HG02884 (cell line): ENCODE results near the gene MAST1.

Source experiments
- ATAC-seq: cut with Tn5 transposase; IDR thresholded peaks from one replicate; pipeline ENCODE4 v1.9.1; 2021; ENCODE audit warnings: mild to moderate bottlenecking, moderate library complexity; ENCODE audit not compliant: unreplicated experiment

MAST1 gene

GRCh38 chr19:12867120-12868099 lies 29.1 kb downstream of the MAST1 start:
- ATAC-seq = no peak

GRCh38 chr19:12868540-12869112 lies 30.3 kb downstream of the MAST1 start:
- ATAC-seq = no peak

- ATAC-seq = no peak
These were observed 33.4 kb downstream of the MAST1 start for GRCh38 chr19:12871681-12872080.

GRCh38 chr19:12872255-12872654 lies 33.9 kb downstream of the MAST1 start:
- ATAC-seq = no peak

- no peak for ATAC-seq
These were observed 34.9 kb downstream of the MAST1 start for GRCh38 chr19:12872941-12873890.

GRCh38 chr19:12873891-12874745 lies 35.8 kb downstream of the MAST1 start:
- no peak for ATAC-seq

GRCh38 chr19:12875086-12875485 lies 36.8 kb downstream of the MAST1 start:
- ATAC-seq = no peak

- no peak for ATAC-seq
These were observed 42.3 kb downstream of the MAST1 start for GRCh38 chr19:12880551-12881171.

GRCh38 chr19:12881172-12881808 lies 43.0 kb downstream of the MAST1 start, which contains the start of gene DNASE2:
TSS of gene DNASE2 (minus strand) at chr19:12881449. CDS start at chr19:12881375, 74 bp downstream.
- peak; percentile 79 for ATAC-seq

GRCh38 chr19:12882589-12882988 lies 44.3 kb downstream of the MAST1 start:
- ATAC-seq = no peak

GRCh38 chr19:12884202-12884601 lies 45.9 kb downstream of the MAST1 start:
- ATAC-seq = no peak

- ATAC-seq = no peak
These were observed 46.3 kb downstream of the MAST1 start for GRCh38 chr19:12884627-12884925.

- ATAC-seq = no peak
These were observed 46.8 kb downstream of the MAST1 start for GRCh38 chr19:12884926-12885748.

GRCh38 chr19:12885749-12886650 lies 47.7 kb downstream of the MAST1 start:
- ATAC-seq = no peak

- no peak for ATAC-seq
These were observed 48.3 kb downstream of the MAST1 start for GRCh38 chr19:12886651-12886968.

- ATAC-seq = no peak
These were observed 48.8 kb downstream of the MAST1 start, which contains the start of gene KLF1 for GRCh38 chr19:12886969-12887747. TSS of gene KLF1 (minus strand) at chr19:12887201. CDS start at chr19:12887140, 61 bp downstream.
